GM12875 (cell line): Measurements from ENCODE around the gene VAV1.
A peak's percentile ranks its signal among the peaks of the same experiment; 100 is the strongest.
"Not testable (repeated sequence)": the region's sequence is repeated elsewhere in the genome, so short reads cannot be mapped to it uniquely, and the experiment has no call there.

Experiments
- H3K4me3 ChIP-seq: one replicate; pipeline ENCODE4 v1.5.1; 2011; ENCODE audit warnings: low read depth, low read length, control low read depth
- TF ChIP-seq, protein P1 (sequence below): IDR thresholded peaks from 2 replicates; pipeline ENCODE4 v1.5.1; 2011; ENCODE audit warnings: low read depth, mild to moderate bottlenecking, control low read depth, inconsistent platforms, low read length, moderate library complexity, borderline replicate concordance; ENCODE audit not compliant: insufficient read depth

VAV1 gene

DNA sequence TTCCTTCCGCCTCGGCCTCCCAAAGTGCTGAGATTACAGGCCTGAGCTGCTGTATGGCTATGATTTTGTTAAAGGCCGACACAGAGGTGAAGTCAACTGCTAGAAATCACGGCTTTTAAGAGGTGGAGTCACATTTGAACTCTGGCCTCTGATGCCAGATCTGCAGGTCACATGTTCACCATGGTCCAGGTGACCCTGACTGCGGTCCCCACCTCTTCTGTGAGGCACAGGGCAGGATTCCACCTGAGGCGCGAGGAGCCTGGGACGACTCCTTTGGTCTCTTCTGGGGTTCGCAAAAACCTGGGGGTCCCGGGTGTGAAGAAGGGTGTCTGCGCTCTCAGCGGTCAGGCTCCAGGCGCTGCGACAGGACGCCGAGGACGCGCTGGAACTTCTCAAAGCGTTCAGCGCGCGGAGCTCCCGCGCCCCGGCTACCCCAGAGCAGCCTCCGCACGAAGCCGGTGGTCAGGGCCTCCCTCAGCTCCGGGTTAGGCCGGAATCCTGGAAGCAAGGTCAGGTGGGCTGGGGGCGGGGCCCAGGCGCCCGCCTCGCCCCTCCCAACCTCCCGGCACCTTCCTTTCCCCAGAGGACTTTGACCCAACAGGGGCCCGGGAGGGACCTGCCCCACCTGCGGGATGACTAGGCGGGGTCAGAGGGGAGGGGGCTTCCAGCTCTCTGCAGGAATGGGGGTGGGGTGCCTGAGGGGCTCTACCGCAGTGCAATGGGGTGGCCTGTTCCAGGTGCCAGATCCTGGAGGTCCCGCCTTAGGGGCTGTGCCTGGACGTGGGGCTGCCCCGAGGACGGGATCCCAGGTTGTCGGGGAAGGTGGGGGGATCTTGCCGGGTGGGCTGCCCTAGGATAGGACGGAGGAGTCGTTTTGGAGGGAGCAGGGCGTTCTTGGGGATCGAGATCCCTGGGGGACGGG is 20.0 kb upstream of the VAV1 start:
- no peak overlapping the region for H3K4me3 ChIP-seq
- TF ChIP-seq, protein P1, sequence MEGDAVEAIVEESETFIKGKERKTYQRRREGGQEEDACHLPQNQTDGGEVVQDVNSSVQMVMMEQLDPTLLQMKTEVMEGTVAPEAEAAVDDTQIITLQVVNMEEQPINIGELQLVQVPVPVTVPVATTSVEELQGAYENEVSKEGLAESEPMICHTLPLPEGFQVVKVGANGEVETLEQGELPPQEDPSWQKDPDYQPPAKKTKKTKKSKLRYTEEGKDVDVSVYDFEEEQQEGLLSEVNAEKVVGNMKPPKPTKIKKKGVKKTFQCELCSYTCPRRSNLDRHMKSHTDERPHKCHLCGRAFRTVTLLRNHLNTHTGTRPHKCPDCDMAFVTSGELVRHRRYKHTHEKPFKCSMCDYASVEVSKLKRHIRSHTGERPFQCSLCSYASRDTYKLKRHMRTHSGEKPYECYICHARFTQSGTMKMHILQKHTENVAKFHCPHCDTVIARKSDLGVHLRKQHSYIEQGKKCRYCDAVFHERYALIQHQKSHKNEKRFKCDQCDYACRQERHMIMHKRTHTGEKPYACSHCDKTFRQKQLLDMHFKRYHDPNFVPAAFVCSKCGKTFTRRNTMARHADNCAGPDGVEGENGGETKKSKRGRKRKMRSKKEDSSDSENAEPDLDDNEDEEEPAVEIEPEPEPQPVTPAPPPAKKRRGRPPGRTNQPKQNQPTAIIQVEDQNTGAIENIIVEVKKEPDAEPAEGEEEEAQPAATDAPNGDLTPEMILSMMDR: no peak

GRCh38 chr19:6753178-6754031 is 19.1 kb upstream of the VAV1 start:
- H3K4me3 ChIP-seq: peak overlapping the region; percentile 43
- TF ChIP-seq, protein P1: peak; percentile 68

- TF ChIP-seq, protein P1: no peak
These were observed 18.4 kb upstream of the VAV1 start for GRCh38 chr19:6754136-6754535.

DNA sequence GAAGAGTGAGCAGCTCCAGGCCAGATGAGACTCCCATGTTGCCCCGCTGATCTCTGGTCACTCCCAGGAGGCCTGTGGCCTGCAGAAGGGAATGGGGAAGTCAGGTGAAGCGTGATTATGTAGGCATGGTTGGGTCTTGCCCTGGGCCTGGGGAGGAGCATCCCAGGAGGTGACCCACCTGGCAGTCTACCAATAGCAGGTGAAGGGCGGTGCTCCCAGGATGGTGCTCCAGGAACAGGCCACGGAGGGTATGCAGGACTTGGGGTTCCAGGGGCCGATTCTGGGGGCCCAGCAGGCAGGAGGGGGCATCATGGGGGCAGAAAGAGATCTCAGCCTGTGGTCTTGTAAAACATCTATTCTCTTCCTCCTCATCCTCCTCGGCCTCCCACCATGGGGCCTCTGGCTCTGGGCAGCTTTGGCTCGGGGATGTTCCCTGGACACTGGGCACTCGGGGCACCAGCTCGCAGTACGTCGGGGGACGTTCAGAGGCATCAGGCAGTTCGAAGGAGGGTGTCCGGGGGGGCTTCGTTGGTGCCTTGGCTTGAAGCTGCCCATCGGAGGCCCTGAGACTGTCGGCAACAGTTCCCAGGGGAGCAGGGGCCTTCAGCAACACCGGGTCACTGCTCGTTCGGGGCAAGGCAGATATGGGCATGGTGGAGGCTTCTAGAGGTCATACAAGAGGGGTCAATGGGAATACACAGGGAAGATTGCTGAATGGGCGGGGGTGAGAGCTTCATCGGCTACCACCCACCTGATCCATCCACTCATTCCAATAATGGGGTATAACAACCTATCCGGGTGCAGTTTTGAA is 17.6 kb upstream of the VAV1 start:
- H3K4me3 ChIP-seq: no peak overlapping the region
- TF ChIP-seq, protein P1: no peak

More at GRCh38 chr19:6754136-6754535, 18.4 kb upstream of the VAV1 start:
- H3K4me3 ChIP-seq: no peak overlapping the region

GRCh38 chr19:6760606-6761005 is 11.9 kb upstream of the VAV1 start:
- TF ChIP-seq, protein P1: no peak
- H3K4me3 ChIP-seq: no peak overlapping the region

DNA sequence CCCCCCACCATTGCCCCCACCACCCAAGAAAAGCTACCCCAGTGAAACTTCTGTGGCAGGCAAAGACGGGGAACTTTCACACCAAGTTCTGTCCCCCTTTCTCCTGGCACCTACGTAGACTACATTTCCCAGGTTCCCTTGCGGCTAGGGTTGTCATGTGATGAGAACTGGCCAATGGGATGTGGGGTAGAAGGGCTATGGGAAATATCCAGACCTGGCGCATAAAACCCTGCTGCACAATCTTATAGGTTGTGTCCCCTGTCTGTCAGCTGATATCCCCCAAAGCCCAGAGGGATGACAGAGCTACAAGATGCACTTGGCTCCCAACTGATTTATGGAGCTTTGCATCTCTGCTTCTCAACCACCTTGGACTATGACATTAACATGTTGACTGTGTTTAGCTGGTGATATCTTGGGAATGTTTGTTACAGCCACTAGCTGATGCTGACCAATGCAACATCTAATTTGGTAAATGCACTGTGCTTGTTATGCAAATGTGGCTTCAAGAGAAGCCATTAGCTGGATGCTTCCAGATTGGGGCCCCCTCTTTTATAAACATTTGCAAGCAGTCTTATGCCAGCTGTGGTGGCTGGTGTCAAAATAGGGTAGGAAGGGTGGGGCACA is 11.3 kb upstream of the VAV1 start:
- TF ChIP-seq, protein P1: no peak

DNA sequence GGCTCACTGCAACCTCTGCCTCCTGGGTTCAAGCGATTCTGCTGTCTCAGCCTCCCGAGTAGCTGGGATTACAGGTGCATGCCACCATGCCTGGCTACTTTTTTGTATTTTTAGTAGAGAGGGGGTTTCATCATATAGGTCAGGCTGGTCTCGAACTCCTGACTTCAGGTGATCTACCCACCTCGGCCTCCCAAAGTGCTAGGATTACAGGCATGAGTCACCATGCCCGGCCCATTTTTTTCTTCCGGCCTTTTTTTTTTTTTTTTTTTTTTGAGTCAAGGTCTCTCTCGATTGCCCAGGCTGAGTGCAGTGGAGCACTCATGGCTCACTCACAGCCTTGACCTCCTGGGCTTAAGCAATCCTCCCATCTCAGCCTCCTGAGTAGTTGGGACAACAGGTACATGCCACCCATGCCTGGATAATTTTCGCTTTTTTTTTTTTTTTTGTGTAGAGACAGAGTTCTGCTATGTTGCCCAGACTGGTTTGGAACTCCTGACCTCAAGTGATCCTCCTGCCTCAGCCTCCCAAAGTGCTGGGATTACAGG is 10.2 kb upstream of the VAV1 start:
- H3K4me3 ChIP-seq: not testable (repeated sequence)

More for the DNA sequence above, 11.3 kb upstream of the VAV1 start:
- H3K4me3 ChIP-seq: no peak overlapping the region
